ENCODE measurements around the gene IRAK2. TPM values are rescaled to one million over a fixed set of nuclear protein-coding genes. Genes with fewer than 3 reads are reported as not detected.
A peak's percentile ranks its signal among the peaks of the same experiment; 100 is the strongest.

IRAK2 gene
- 2.0 and 2.5 TPM in 2 replicates for polyA plus RNA-seq (2011; rRNA removed)
- 1.4 and 2.2 TPM in 2 replicates for polyA minus RNA-seq (2011; rRNA and poly(A)+ RNA removed)

GRCh38 chr3:10164546-10165393, at the start of gene IRAK2:
Gene IRAK2 (plus strand): TSS chr3:10164919. CDS start chr3:10164955, 36 bp downstream.
- ChIA-PET CTCF (interaction anchor here (0.6 to 2.1 kb wide), 7 partner anchors 13 to 99 kb away, joined by 3 to 9 read pairs (median 6); no protein-coding TSS in a partner anchor), POLR2A (no interaction called here)
- peak; percentile 58 for TF ChIP-seq CTCF (IDR thresholded peaks at IDR 0.05; ENCODE audit: insufficient read depth, low read depth, low read length)
- Histone ChIP-seq H3K4me3 (ENCODE audit: low read depth, low read length) (peak within 1 kb of the TSS; percentile 76), H3K36me3 (ENCODE audit: control insufficient read depth, insufficient read depth, low read length) (no peaks in the 10 kb centered on the region), H3K27me3 (ENCODE audit: control insufficient read depth, insufficient read depth, low read length) (no peaks in the 10 kb centered on the region)
- DNase-seq (ENCODE audit: low read depth), result no peak

GRCh38 chr3:10115326-10116137, 49.2 kb upstream of the IRAK2 start, which contains the start of gene BRK1:
Gene BRK1 (plus strand): TSS chr3:10115675. CDS start chr3:10115702, 27 bp downstream.
- CTCF ChIA-PET, result interaction anchor here (1.3 kb wide), 1 partner anchor 397 kb away, joined by 3 read pairs; no protein-coding TSS in a partner anchor
- peak within 1 kb of the TSS; percentile 86 for H3K4me3 ChIP-seq (ENCODE audit: low read depth, low read length)
- DNase-seq (ENCODE audit: low read depth), result peak; percentile 76
- POLR2A ChIA-PET, result interaction anchor here (0.6 kb wide), 1 partner anchor 231 kb away, joined by 4 read pairs; no protein-coding TSS in a partner anchor
- H3K27me3 ChIP-seq (ENCODE audit: control insufficient read depth, insufficient read depth, low read length), result no peaks in the 10 kb centered on the region
- TF ChIP-seq CTCF (IDR thresholded peaks at IDR 0.05; ENCODE audit: insufficient read depth, low read depth, low read length), result no peak
- no peaks in the 10 kb centered on the region for H3K36me3 ChIP-seq (ENCODE audit: control insufficient read depth, insufficient read depth, low read length)

- Histone ChIP-seq H3K4me3 (ENCODE audit: low read depth, low read length) (peak overlapping the region; percentile 86), H3K27me3 (ENCODE audit: control insufficient read depth, insufficient read depth, low read length) (no peaks in the 10 kb centered on the region), H3K36me3 (ENCODE audit: control insufficient read depth, insufficient read depth, low read length) (no peaks in the 10 kb centered on the region)
- CTCF ChIA-PET, result interaction anchor here (1.3 kb wide), 1 partner anchor 398 kb away, joined by 3 read pairs; no protein-coding TSS in a partner anchor
- POLR2A ChIA-PET, result no interaction called here
- TF ChIP-seq CTCF (IDR thresholded peaks at IDR 0.05; ENCODE audit: insufficient read depth, low read depth, low read length), result no peak
- peak; percentile 4 for DNase-seq (ENCODE audit: low read depth)
Measured at GRCh38 chr3:10116138-10116460, 48.6 kb upstream of the IRAK2 start.

GRCh38 chr3:10116928-10117327, 47.8 kb upstream of the IRAK2 start:
- TF ChIP-seq CTCF (IDR thresholded peaks at IDR 0.05; ENCODE audit: insufficient read depth, low read depth, low read length), result no peak
- ChIA-PET POLR2A (no interaction called here), CTCF (no interaction called here)
- Histone ChIP-seq H3K4me3 (ENCODE audit: low read depth, low read length) (no peak overlapping the region; the same call in 1 of the 2 replicates), H3K36me3 (ENCODE audit: control insufficient read depth, insufficient read depth, low read length) (no peaks in the 10 kb centered on the region), H3K27me3 (ENCODE audit: control insufficient read depth, insufficient read depth, low read length) (no peaks in the 10 kb centered on the region)
- DNase-seq (ENCODE audit: low read depth), result no peak

- DNase-seq (ENCODE audit: low read depth), result no peak
- CTCF ChIA-PET, result no interaction called here
- TF ChIP-seq CTCF (IDR thresholded peaks at IDR 0.05; ENCODE audit: insufficient read depth, low read depth, low read length), result no peak
- Histone ChIP-seq H3K4me3 (ENCODE audit: low read depth, low read length) (no peak overlapping the region), H3K27me3 (ENCODE audit: control insufficient read depth, insufficient read depth, low read length) (no peaks in the 10 kb centered on the region), H3K36me3 (ENCODE audit: control insufficient read depth, insufficient read depth, low read length) (no peaks in the 10 kb centered on the region)
- POLR2A ChIA-PET, result no interaction called here
Measured at GRCh38 chr3:10119376-10119775, 45.3 kb upstream of the IRAK2 start.
